Hepatocyte (in vitro differentiated cells): ENCODE measurements around the gene ARHGAP18.

Experiments used
- CTCF ChIP-seq: fragments of 200-600 bp; sonication (generic); IDR thresholded peaks from 2 replicates; pipeline ENCODE4 v1.5.1; 2016; ENCODE audit warnings: antibody characterized with exemption, mild to moderate bottlenecking; ENCODE audit not compliant: poor library complexity
- EZH2 ChIP-seq: fragments of 200-600 bp; sonication (generic); IDR thresholded peaks from 2 replicates; pipeline ENCODE4 v1.6.1; 2016; ENCODE audit warnings: antibody characterized with exemption, mild to moderate bottlenecking, borderline replicate concordance
- EZH2phosphoT487 ChIP-seq: fragments of 200-600 bp; sonication (generic); IDR thresholded peaks from one replicate; pipeline ENCODE4 v1.6.1; 2018; ENCODE audit warnings: antibody characterized with exemption, mild to moderate bottlenecking, low read depth, moderate library complexity; ENCODE audit not compliant: unreplicated experiment, severe bottlenecking

DNA sequence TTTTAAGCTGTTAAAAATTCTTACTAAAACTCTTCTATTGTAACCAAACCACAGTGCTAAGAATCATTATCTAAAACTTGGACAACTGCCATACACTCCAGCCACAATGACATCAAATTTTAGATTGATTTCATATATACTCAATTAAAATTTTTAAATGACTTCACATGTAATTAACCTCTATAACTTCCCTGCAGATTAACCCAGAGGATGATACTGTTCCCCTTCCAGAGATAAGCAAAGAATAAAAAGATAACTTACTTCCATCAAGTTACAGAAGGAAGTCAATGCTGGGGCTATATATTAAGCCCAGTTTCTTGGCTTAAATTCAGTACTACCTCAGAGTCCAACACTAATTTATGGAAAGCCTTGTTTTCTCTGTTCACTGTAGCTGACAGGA lies 71.3 kb downstream of the ARHGAP18 start:
- TF ChIP-seq CTCF, result no peak
- TF ChIP-seq EZH2, result no peak
- no peak for TF ChIP-seq EZH2phosphoT487
